Measurements from ENCODE around the gene LACTB. TPM values are rescaled to one million over a fixed set of nuclear protein-coding genes. Genes with fewer than 3 reads are reported as not detected.

LACTB gene
- total RNA-seq, 1 donor from 2014 or later = 8.8 TPM

GRCh38 chr15:63180746-63181145, 59.1 kb downstream of the LACTB start:
- ATAC-seq = no peak

GRCh38 chr15:63181648-63182047, 60.0 kb downstream of the LACTB start:
- ATAC-seq = peak; percentile 83

GRCh38 chr15:63185206-63185605, 63.5 kb downstream of the LACTB start:
- ATAC-seq = no peak

GRCh38 chr15:63186065-63186464, 64.4 kb downstream of the LACTB start:
- ATAC-seq = peak; percentile 44

- ATAC-seq = no peak
Observed at GRCh38 chr15:63187589-63188226, 66.0 kb downstream of the LACTB start.

GRCh38 chr15:63188247-63188925, 66.7 kb downstream of the LACTB start:
- ATAC-seq = peak; percentile 48

GRCh38 chr15:63188926-63189871, 67.5 kb downstream of the LACTB start, which contains the start of gene RAB8B:
Gene RAB8B, plus strand, starts transcription at chr15:63189606. Its CDS starts 19 bp downstream, at chr15:63189625.
- ATAC-seq = peak; percentile 98

- ATAC-seq = no peak
Observed at GRCh38 chr15:63189941-63190768, 68.5 kb downstream of the LACTB start.

- ATAC-seq = no peak
Observed at GRCh38 chr15:63190769-63191649, 69.3 kb downstream of the LACTB start.

Other genes starting within 250 kb of the LACTB start
- 28.3 TPM for gene TPM1, start 79.1 kb upstream of the LACTB start, total RNA-seq
- gene RPS27L, start 35.6 kb downstream of the LACTB start, total RNA-seq = 54.4 TPM
- 6.7 TPM for gene RAB8B, start 67.7 kb downstream of the LACTB start, total RNA-seq
- gene APH1B, start 155.7 kb downstream of the LACTB start, total RNA-seq = 3.5 TPM

All from esophagus mucosa (tissue), 1 donor.